SKM-1 (cell line): ENCODE results near the gene PER1.

Experiments
- DNase-seq: peaks from one replicate; lab custom pipeline; 2025; ENCODE audit not compliant: unreplicated experiment; lab: John Stamatoyannopoulos, UW

Gene PER1

GRCh38 chr17:8095361-8095760 is 56.8 kb downstream of the PER1 start:
- no peak for DNase-seq

GRCh38 chr17:8091033-8091687 is 61.0 kb downstream of the PER1 start:
- no peak for DNase-seq
